HUES48 (cell line): ENCODE results near the gene TTLL3.
"Not testable (repeated sequence)": the region's sequence is repeated elsewhere in the genome, so short reads cannot be mapped to it uniquely, and the experiment has no call there.

ENCODE experiments used
- H3K27ac ChIP-seq: one replicate; pipeline ENCODE4 v1.7.0; 2013; ENCODE audit warnings: low read depth, low read length, inconsistent platforms
- H3K27me3 ChIP-seq: 2 replicates; pipeline ENCODE4 v1.6.1; 2013; ENCODE audit warnings: mild to moderate bottlenecking, low read length; ENCODE audit not compliant: control insufficient read depth, insufficient read depth
- H3K36me3 ChIP-seq: 2 replicates; pipeline ENCODE4 v1.6.1; 2013; ENCODE audit warnings: low read length; ENCODE audit not compliant: control insufficient read depth, insufficient read depth
- H3K4me1 ChIP-seq: 2 replicates; pipeline ENCODE4 v1.6.1; 2013; ENCODE audit warnings: mild to moderate bottlenecking, low read length; ENCODE audit not compliant: control insufficient read depth, insufficient read depth
- H3K4me3 ChIP-seq: 2 replicates; pipeline ENCODE4 v1.5.1; 2013; ENCODE audit warnings: mild to moderate bottlenecking, low read depth, low read length
- H3K9ac ChIP-seq: 2 replicates; pipeline ENCODE4 v1.6.1; 2013; ENCODE audit warnings: mild to moderate bottlenecking, low read depth, low read length, moderate library complexity
- H3K9me3 ChIP-seq: 2 replicates; pipeline ENCODE4 v1.6.1; 2013; ENCODE audit warnings: low read length; ENCODE audit not compliant: control insufficient read depth, insufficient read depth

The TTLL3 gene

GRCh38 chr3:9846231-9846630 is 36.2 kb downstream of the TTLL3 start:
- Histone ChIP-seq H3K27ac (no peak overlapping the region), H3K9me3 (no peaks in the 10 kb centered on the region), H3K36me3 (peaks cover 12% of the 10 kb centered on the region), H3K9ac (no peak overlapping the region), H3K27me3 (no peaks in the 10 kb centered on the region), H3K4me1 (peaks cover 4% of the 10 kb centered on the region; the same call in 1 of the 2 replicates), H3K4me3 (no peak overlapping the region)

- H3K27ac ChIP-seq: no peak overlapping the region
- H3K9ac ChIP-seq: no peak overlapping the region
- no peaks in the 10 kb centered on the region for H3K9me3 ChIP-seq
- H3K4me1 ChIP-seq: peaks cover 4% of the 10 kb centered on the region; the same call in 1 of the 2 replicates
- H3K27me3 ChIP-seq: no peaks in the 10 kb centered on the region
- no peak overlapping the region for H3K4me3 ChIP-seq
- peaks cover 4% of the 10 kb centered on the region for H3K36me3 ChIP-seq
Measured at GRCh38 chr3:9846931-9847488, 36.9 kb downstream of the TTLL3 start.

- not testable (repeated sequence) for H3K27me3 ChIP-seq, H3K36me3 ChIP-seq, H3K4me3 ChIP-seq, H3K9ac ChIP-seq, H3K27ac ChIP-seq, H3K9me3 ChIP-seq, H3K4me1 ChIP-seq
Measured at GRCh38 chr3:9847870-9848269, 37.8 kb downstream of the TTLL3 start.

- not testable (repeated sequence) for H3K9me3 ChIP-seq, H3K27ac ChIP-seq, H3K27me3 ChIP-seq, H3K4me1 ChIP-seq, H3K9ac ChIP-seq, H3K36me3 ChIP-seq, H3K4me3 ChIP-seq
Measured at GRCh38 chr3:9848860-9849259, 38.8 kb downstream of the TTLL3 start.

GRCh38 chr3:9851383-9851782 is 41.3 kb downstream of the TTLL3 start:
- H3K27ac ChIP-seq: not testable (repeated sequence)

GRCh38 chr3:9851926-9852325 is 41.9 kb downstream of the TTLL3 start:
- not testable (repeated sequence) for H3K27me3 ChIP-seq, H3K4me3 ChIP-seq, H3K9ac ChIP-seq, H3K27ac ChIP-seq, H3K4me1 ChIP-seq, H3K36me3 ChIP-seq, H3K9me3 ChIP-seq

More at GRCh38 chr3:9851383-9851782, 41.3 kb downstream of the TTLL3 start:
- not testable (repeated sequence) for H3K36me3 ChIP-seq, H3K4me3 ChIP-seq, H3K27me3 ChIP-seq, H3K9ac ChIP-seq, H3K4me1 ChIP-seq, H3K9me3 ChIP-seq

- Histone ChIP-seq H3K9me3 (no peaks in the 10 kb centered on the region), H3K4me3 (no peak overlapping the region), H3K27me3 (no peaks in the 10 kb centered on the region), H3K27ac (no peak overlapping the region), H3K9ac (no peak overlapping the region), H3K4me1 (no peaks in the 10 kb centered on the region), H3K36me3 (no peaks in the 10 kb centered on the region)
Measured at GRCh38 chr3:9852528-9852927, 42.5 kb downstream of the TTLL3 start.

GRCh38 chr3:9854291-9854940 is 44.4 kb downstream of the TTLL3 start:
- H3K4me3 ChIP-seq, H3K27me3 ChIP-seq, H3K36me3 ChIP-seq, H3K4me1 ChIP-seq, H3K9me3 ChIP-seq, H3K27ac ChIP-seq, H3K9ac ChIP-seq: not testable (repeated sequence)

- no peak overlapping the region for H3K9ac ChIP-seq
Measured at GRCh38 chr3:9855594-9855993, 45.5 kb downstream of the TTLL3 start.

GRCh38 chr3:9859530-9860025 is 49.5 kb downstream of the TTLL3 start:
- Histone ChIP-seq H3K9me3 (no peaks in the 10 kb centered on the region), H3K27ac (no peak overlapping the region), H3K4me3 (no peak overlapping the region), H3K4me1 (peaks cover 3% of the 10 kb centered on the region), H3K27me3 (peaks cover 18% of the 10 kb centered on the region), H3K36me3 (no peaks in the 10 kb centered on the region), H3K9ac (no peak overlapping the region)

More at GRCh38 chr3:9855594-9855993, 45.5 kb downstream of the TTLL3 start:
- Histone ChIP-seq H3K4me3 (no peak overlapping the region), H3K27ac (no peak overlapping the region), H3K36me3 (no peaks in the 10 kb centered on the region), H3K9me3 (no peaks in the 10 kb centered on the region), H3K4me1 (no peaks in the 10 kb centered on the region), H3K27me3 (no peaks in the 10 kb centered on the region)

- no peak overlapping the region for H3K9ac ChIP-seq
- H3K36me3 ChIP-seq: no peaks in the 10 kb centered on the region
- no peaks in the 10 kb centered on the region for H3K9me3 ChIP-seq
- peaks cover 3% of the 10 kb centered on the region for H3K4me1 ChIP-seq
- no peak overlapping the region for H3K27ac ChIP-seq
- no peak overlapping the region for H3K4me3 ChIP-seq
- H3K27me3 ChIP-seq: peaks cover 18% of the 10 kb centered on the region
Measured at GRCh38 chr3:9861201-9861600, 51.1 kb downstream of the TTLL3 start.
